Activated naive CD4-positive, alpha-beta T cell treated with anti-CD3 and anti-CD28 coated beads, Interleukin-2, amount 50 U/mL, for 16 hours (primary cell): ENCODE data around the gene GNG13.

Experiments used
- DNase-seq: peaks from one replicate; pipeline ENCODE4 v3.0.0-alpha.2; 2020

The GNG13 gene

DNA sequence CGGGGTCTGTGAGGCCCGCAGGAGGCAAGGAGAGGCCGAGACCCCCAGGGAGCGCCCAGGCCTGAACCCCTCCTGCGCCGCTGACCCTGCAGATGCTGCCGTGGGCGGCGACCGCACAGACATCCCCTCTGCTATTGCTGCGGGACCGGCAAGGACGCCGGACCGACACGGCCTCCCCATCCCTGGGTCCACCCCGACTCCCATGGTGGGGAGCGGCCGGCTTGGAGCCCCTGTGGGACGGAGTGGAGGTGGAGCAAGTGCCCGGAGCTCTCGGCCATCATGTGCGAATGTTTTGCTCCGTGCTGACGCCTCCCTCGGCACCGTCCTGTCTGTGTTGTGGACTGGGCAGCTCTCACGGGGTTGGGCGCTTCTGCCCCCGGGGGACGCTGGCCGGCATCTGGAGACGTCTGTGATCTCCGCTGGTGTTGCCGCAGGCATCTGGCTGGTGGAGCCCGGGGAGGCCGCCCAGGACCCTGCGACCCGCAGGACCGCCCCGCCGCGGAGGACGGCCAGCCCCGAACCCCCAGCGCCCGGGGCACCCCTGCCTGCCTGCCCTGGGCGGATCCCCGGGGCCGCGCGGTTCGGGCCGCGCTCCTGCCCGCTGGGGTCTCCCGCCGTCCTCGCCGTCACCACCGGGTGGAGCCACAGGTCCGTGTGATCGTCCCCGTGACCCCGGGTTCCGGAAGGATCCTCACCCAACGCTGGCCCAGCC lies 12.8 kb upstream of the GNG13 start:
- DNase-seq: peak; percentile 67

DNA sequence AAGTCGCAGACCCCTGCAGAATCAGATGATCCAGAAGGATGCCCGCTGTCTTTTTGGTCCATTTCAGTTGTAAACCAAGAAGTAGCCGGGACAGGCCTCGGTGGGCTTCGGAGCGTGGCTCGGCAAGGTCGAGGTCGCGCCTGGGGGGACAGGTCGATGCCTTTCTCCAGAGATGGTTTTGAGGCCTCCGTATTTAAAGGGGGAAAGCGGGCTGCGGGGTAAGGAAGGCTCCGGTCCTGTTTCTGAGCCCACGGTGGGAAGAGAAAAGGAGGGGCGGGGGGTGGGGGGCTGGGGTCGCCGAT lies 7.5 kb upstream of the GNG13 start:
- DNase-seq: no peak

DNA sequence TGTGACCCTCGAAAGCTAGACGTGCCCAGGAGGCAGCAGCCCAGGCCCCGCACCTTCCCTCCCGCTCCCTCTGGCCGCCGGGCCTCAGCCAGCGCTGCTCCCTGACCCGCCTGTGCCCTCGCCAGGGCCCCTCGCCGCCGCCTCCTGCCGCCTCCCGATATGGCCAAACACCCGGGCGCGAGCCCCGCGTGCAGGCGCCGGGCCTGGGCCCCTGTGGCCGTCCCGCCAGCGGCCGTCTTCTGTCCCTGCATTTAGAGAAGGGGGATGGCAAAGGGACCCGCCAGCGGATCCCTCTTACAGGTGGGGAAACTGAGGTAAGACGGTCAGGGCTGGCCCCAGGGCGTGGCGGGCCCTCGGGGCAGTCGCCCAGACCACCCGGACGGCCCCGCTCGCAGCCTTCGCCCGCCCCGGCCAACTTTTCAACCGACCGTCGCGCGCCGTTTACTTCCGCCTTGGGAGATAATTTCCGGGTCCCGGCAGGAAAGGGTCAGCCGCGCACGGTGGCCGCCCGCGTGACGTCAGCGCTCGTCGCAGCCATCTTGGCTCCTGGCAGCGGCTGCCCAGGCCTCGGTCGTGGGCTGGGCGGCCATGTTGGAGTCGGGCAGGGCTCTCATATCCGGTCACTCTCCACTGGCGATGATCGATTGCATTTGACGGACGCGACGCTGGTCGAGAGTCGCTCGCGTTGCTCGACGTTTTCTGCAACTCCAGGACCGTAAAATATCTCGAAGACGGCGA lies 7.0 kb upstream of the GNG13 start:
- DNase-seq: peak; percentile 84

DNA sequence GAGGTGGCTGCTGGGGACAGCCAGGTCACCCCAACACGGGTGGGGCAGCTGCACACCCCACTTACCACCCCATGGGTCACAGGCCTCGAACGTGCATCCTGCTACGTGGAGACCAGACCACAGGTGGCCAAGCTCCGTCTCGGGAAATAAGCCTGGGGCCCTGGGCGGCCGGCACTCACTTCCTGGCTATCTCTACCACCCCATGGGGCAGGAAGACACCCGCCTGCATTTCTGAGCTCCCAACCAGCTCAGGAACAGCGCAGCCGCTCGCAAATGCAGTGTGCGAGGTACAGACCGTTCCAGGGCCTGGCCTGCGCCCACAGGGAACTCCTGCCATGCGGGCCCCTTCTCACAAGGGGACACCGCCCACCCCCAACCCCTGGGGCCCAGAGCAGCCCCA lies 4.9 kb upstream of the GNG13 start:
- no peak for DNase-seq

GRCh38 chr16:804193-805048 lies 3.9 kb upstream of the GNG13 start:
- no peak for DNase-seq

DNA sequence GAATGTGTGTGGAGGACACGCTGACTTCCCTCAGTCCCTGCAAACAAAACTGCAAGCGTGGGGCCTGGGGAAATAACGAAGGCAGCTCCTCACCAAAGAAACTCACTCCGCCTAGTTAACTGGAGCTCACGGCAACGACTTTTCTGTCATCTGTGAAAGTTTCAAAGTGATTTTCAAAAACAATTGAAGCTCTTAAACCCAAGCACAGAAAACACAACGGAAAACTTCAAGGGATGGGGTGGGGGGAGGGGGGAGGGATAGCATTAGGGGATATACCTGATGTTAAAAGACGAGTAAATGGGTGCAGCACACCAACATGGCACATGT lies 3.2 kb upstream of the GNG13 start:
- no peak for DNase-seq

DNA sequence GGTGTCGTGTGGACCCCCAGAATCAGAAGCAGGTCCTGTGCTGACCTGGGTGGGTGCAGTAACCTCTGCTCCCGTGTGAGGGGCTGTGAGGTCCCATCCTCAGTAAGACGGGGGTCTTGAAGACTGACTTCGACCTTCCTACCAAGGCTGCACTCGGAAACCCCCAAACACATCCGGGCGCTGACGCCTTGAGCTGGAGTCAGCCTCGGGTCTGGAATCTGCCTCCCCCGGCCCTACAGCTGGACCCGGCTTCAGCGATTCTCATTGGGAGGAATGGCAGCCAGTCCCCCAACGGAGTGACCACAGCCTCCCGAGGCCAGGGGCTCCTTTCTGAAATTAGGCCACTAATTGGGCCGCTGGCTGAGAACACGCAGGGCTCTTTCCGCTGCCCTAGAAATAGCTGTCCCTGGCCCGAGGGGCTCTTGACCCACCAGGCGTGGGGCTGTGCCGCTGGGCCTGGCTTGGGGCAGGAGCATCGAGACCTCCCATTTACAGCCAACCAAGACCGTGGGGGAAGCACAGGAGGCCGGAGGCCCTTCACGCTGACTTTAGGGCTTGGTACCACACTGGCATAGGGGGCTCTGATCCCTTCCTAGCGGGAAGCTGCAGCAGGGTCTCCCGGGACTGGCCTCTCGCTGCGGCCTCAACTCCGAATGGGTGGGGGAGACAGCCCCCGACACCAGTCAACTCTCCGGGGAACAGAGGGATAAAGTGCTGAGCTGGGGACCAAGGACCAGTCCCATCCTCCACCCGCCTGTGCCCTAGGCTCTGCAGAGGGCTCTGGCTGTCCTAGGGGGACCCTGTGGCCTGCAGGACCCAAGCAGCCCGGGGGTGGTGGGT lies 2.6 kb upstream of the GNG13 start:
- DNase-seq: no peak

DNA sequence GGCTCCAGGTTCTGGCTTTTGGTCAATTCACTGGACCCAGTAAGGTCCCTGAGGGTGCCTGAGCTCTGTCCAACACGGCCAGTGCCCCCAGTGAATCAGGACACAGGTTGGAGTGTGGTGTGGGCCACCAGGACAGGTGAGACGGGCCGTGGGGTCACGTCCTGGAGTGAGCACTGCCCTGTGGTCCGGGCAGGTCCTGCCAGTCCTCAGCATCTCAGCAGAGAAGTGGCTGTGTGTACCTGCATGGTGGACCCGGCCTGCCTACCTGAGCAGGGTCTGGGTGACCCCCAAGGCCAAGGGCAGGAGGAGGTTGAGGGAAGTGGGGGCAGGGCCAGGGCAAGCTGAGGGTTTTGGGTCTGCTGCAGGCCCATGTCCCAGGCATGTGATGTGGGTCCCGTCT lies 1.9 kb upstream of the GNG13 start:
- no peak for DNase-seq

DNA sequence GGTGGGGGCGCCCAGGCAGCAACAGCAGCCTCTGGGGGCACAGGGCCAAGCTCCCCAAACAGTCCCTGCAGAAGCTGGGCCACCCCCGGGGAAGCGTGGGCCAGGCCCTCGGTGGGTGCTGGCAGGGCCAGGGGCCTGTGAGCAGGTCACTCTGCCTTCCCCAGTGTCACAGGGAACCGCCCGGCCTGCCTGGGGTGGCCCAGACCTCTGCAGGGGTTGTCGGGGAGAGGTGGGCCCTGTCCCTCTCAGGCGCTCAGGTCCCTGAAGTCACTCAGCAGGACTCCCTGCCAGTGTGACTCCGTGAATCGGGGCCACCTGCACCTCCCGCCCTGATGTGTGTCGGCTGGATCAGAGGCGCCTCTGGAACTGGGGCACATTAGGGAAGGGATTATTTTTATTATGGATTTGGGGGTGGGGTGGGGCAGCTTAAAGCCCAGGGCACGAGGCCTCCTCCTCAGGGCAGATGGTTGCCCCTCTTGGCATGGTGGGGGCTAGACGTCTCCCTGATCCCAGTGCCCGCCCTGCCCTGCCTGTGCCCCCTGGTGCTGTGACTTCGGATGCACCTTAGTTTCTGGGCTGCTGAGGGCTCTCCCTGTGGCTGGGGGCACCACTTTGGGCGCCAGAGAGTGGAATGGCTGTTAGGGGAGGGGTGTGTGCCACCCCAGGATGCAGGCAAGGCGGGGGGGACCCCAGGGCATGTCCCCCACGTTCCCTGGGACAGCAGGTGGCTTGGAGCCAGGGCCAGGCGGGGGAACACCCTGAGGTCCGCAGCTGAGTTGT lies 1.2 kb upstream of the GNG13 start:
- DNase-seq: no peak

- DNase-seq: no peak
Observed at GRCh38 chr16:800834-801511, 439 bp upstream of the GNG13 start.

- no peak for DNase-seq
Observed at GRCh38 chr16:799111-799947, 1.2 kb downstream of the GNG13 start.

- DNase-seq: no peak
Observed at GRCh38 chr16:798666-799065, 1.9 kb downstream of the GNG13 start.

DNA sequence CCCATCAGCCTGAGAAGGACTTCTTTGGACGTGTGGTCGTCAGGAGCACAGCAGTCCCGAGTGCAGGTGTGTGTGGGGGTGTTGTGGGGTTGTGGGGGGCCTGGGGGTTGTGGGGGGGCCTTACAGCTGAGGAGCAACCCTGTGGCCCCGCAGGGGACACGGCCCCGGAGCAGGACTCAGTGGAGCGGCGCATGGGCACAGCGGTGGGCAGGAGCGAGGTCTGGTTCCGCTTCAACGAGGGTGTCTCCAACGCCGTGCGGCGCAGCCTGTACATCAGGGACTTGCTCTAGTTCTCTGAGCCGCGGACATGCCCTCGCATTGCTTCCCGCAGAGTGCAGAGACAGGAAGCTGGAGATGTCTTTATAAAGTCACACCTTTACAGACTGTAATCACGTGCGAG lies 2.8 kb downstream of the GNG13 start:
- no peak for DNase-seq

GRCh38 chr16:797120-797420 lies 3.5 kb downstream of the GNG13 start:
- DNase-seq: no peak

DNA sequence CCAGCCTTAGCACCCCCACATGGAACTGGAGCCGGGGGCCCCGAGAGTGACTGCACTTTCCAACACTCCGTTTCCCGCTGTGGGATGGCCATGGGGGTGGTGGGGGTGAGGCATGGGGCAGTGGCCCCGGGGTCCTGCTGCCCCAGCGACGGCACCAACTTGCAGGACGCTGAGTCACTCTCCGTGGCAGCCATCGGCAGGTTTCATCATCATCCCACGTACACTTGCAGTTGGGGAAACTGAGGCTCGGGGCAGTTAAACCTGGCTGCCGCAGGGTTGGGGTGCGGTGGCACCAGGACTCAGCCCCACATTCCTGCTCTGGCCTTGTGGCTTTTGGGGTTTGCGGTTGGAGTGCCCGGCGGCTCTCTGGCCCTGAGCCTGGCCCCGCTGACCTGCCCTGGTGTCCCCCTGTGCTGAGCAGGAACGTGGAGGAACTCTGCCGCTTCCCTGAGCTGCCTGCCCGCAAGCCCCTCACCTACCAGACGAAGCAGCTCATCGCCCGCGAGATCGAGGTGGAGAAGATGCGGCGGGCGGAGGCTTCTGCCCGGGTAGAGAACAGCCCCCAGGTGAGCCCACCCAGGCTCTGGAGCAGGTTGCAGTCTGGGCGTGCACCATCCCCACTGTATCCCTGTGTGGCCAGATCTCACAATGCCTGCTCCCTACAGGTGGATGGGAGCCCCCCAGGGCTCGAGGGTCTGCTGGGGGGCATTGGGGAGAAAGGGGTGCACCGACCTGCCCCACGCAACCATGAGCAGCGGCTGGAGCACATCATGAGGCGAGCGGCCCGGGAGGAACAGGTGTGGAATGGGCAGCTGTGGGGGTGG lies 4.0 kb downstream of the GNG13 start:
- DNase-seq: no peak

- no peak for DNase-seq
Observed at GRCh38 chr16:795580-796229, 4.8 kb downstream of the GNG13 start.

DNA sequence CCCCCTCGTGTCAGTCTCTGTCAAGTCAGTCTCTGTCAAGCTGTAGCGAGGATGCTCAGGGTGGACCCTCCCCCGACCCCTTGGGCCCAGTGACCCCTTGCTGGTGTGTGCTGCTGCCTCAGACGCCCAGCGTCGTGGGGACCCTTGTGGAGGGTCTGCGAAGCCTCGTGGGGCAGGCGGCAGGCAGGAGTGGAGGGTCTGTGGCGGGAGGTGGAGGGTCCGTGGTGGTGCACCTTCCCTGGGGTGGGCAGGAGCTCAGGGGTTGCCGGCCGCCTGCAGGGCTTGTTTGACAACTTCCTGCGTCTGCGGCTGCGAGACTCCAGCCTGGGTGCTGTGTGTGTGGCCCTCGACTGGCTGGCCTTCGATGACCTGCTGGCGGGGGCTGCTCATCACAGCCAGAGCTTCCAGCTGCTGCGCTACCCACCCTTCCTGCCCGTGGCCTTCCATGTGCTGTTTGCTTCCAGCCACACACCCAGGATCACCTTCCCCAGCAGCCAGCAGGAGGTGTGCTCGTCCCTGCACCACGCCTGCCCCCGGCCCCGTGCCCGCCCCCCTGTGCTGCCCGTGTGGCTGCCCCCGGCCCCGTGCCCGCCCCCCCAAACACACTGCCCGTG lies 5.6 kb downstream of the GNG13 start:
- DNase-seq: no peak

GRCh38 chr16:794091-794822 lies 6.3 kb downstream of the GNG13 start:
- no peak for DNase-seq
